KMS-11 (cell line): ENCODE measurements around the gene EXD1.

ENCODE experiments used
- H2AFZ ChIP-seq: fragments of 200-600 bp; sonication (generic); 2 replicates; pipeline ENCODE4 v1.6.1; 2016; ENCODE audit warnings: antibody characterized with exemption, mixed run types, low read depth
- H3K27ac ChIP-seq: fragments of 200-600 bp; sonication (generic); 2 replicates; pipeline ENCODE4 v1.6.1; 2016; ENCODE audit warnings: mild to moderate bottlenecking, mixed run types
- H3K27me3 ChIP-seq: fragments of 200-600 bp; sonication (generic); 2 replicates; pipeline ENCODE4 v1.6.1; 2017; ENCODE audit warnings: mild to moderate bottlenecking, low read depth, mixed run types, moderate library complexity; ENCODE audit not compliant: insufficient read depth
- H3K36me3 ChIP-seq: fragments of 200-600 bp; sonication (generic); 2 replicates; pipeline ENCODE4 v1.6.1; 2017; ENCODE audit warnings: mild to moderate bottlenecking, mixed run types; ENCODE audit not compliant: insufficient read depth
- H3K4me1 ChIP-seq: fragments of 200-600 bp; sonication (generic); 2 replicates; pipeline ENCODE4 v1.6.1; 2016; ENCODE audit warnings: mild to moderate bottlenecking, low read depth, mixed run types; ENCODE audit not compliant: poor library complexity, severe bottlenecking
- H3K4me2 ChIP-seq: fragments of 200-600 bp; sonication (generic); 2 replicates; pipeline ENCODE4 v1.7.0; 2016; ENCODE audit warnings: mild to moderate bottlenecking, mixed run types
- H3K4me3 ChIP-seq: fragments of 200-600 bp; sonication (generic); IDR thresholded peaks from 2 replicates; pipeline ENCODE4 v1.6.1; 2017; ENCODE audit warnings: low read depth, low read length, mixed read lengths; ENCODE audit not compliant: insufficient read depth
- H3K79me2 ChIP-seq: fragments of 200-600 bp; sonication (generic); 2 replicates; pipeline ENCODE4 v1.6.1; 2016; ENCODE audit warnings: low read depth, mixed run types; ENCODE audit not compliant: insufficient read depth
- H3K9ac ChIP-seq: fragments of 200-600 bp; sonication (generic); 2 replicates; pipeline ENCODE4 v1.6.1; 2016; ENCODE audit warnings: mild to moderate bottlenecking, mixed run types
- H4K20me1 ChIP-seq: fragments of 200-600 bp; sonication (generic); 2 replicates; pipeline ENCODE4 v1.6.1; 2016; ENCODE audit warnings: mild to moderate bottlenecking, mixed run types; ENCODE audit not compliant: insufficient read depth
- TF ChIP-seq, protein P1 (sequence below): fragments of 200-600 bp; sonication (generic); conservative IDR thresholded peaks from 2 replicates; pipeline ENCODE4 v1.6.1; 2017; ENCODE audit warnings: low read depth, mild to moderate bottlenecking, antibody characterized with exemption, low read length, moderate library complexity, mixed read lengths

Gene EXD1

GRCh38 chr15:41161736-41162135, 68.8 kb downstream of the EXD1 start:
- no peak overlapping the region for H3K4me2 ChIP-seq
- TF ChIP-seq, protein P1, sequence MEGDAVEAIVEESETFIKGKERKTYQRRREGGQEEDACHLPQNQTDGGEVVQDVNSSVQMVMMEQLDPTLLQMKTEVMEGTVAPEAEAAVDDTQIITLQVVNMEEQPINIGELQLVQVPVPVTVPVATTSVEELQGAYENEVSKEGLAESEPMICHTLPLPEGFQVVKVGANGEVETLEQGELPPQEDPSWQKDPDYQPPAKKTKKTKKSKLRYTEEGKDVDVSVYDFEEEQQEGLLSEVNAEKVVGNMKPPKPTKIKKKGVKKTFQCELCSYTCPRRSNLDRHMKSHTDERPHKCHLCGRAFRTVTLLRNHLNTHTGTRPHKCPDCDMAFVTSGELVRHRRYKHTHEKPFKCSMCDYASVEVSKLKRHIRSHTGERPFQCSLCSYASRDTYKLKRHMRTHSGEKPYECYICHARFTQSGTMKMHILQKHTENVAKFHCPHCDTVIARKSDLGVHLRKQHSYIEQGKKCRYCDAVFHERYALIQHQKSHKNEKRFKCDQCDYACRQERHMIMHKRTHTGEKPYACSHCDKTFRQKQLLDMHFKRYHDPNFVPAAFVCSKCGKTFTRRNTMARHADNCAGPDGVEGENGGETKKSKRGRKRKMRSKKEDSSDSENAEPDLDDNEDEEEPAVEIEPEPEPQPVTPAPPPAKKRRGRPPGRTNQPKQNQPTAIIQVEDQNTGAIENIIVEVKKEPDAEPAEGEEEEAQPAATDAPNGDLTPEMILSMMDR = no peak
- H3K9ac ChIP-seq = no peak overlapping the region
- H4K20me1 ChIP-seq = no peaks in the 10 kb centered on the region
- H3K36me3 ChIP-seq = no peaks in the 10 kb centered on the region
- no peak overlapping the region for H2AFZ ChIP-seq
- no peaks in the 10 kb centered on the region for H3K4me1 ChIP-seq
- H3K27me3 ChIP-seq = no peaks in the 10 kb centered on the region
- no peak overlapping the region for H3K4me3 ChIP-seq
- no peak overlapping the region for H3K27ac ChIP-seq
- H3K79me2 ChIP-seq = no peaks in the 10 kb centered on the region

DNA sequence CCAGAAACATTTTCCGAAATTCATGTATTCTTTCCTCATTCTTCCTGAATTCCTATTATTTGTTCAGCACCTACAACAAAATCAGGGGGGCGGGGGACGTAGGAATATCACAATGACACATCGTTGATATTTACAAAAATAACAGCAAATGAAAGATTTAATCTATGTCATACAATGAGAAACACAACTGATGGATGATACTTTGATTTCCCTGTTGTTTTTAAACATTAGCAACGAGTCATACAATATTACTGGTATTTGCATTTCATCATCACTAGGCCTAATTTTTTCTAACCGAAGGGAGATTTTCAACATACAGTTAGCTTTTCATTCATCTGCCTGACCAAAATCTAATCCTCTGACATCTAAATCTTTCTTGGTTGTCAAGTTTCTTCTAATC, 69.2 kb downstream of the EXD1 start:
- no peak overlapping the region for H3K4me3 ChIP-seq
- H3K4me2 ChIP-seq = no peak overlapping the region
- H3K27ac ChIP-seq = no peak overlapping the region
- TF ChIP-seq, protein P1 = no peak
- no peaks in the 10 kb centered on the region for H3K79me2 ChIP-seq
- H4K20me1 ChIP-seq = no peaks in the 10 kb centered on the region
- H3K4me1 ChIP-seq = no peaks in the 10 kb centered on the region
- no peak overlapping the region for H2AFZ ChIP-seq
- no peaks in the 10 kb centered on the region for H3K27me3 ChIP-seq
- H3K9ac ChIP-seq = no peak overlapping the region
- H3K36me3 ChIP-seq = no peaks in the 10 kb centered on the region

DNA sequence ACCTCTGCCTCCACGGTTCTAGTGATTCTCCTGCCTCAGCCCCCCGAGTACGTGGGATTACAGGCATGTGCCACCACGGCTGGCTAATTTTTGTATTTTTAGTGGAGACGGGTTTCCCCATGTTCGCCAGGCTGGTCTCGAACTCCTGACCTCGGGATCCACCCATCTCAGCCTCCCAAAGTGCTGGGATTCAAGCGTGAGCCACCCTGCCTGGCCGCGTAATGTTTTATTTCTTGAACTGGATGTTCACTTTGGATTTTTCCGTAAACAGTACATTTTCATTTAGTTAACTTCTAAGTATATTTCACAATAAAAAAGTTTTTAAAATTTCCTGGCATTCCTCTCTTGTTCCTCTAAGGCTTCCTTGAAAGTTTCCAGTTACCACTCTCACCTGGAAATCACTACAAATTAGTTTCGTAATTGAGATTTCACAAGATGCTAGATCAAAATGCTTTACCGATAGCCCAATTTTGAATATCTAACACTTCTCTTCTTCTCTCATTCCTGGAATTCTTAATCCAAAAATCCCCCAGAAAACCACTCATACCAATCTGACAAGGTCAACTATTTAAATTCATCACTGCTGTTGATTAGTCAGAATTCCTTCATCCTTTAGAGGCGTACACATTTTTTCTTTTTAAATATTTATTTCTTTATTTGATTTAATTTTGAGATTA, 69.8 kb downstream of the EXD1 start:
- Histone ChIP-seq H3K9ac (no peak overlapping the region), H3K4me1 (no peaks in the 10 kb centered on the region), H3K36me3 (no peaks in the 10 kb centered on the region), H3K4me3 (no peak overlapping the region), H4K20me1 (no peaks in the 10 kb centered on the region), H3K79me2 (no peaks in the 10 kb centered on the region), H2AFZ (no peak overlapping the region), H3K27me3 (no peaks in the 10 kb centered on the region), H3K4me2 (no peak overlapping the region), H3K27ac (no peak overlapping the region)
- TF ChIP-seq, protein P1 = no peak

- no peak overlapping the region for H3K9ac ChIP-seq
- H3K4me3 ChIP-seq = no peak overlapping the region
- H3K36me3 ChIP-seq = no peaks in the 10 kb centered on the region
- TF ChIP-seq, protein P1 = no peak
- H3K27me3 ChIP-seq = no peaks in the 10 kb centered on the region
- no peaks in the 10 kb centered on the region for H4K20me1 ChIP-seq
- H2AFZ ChIP-seq = no peak overlapping the region
- H3K79me2 ChIP-seq = no peaks in the 10 kb centered on the region
- H3K4me1 ChIP-seq = no peaks in the 10 kb centered on the region
- no peak overlapping the region for H3K27ac ChIP-seq
- H3K4me2 ChIP-seq = no peak overlapping the region
These were observed 76.1 kb downstream of the EXD1 start for GRCh38 chr15:41154412-41154811.
